Natural killer cell (primary cell): ENCODE measurements around the gene ARPC5L. TPM values are rescaled to one million over a fixed set of nuclear protein-coding genes. Genes with fewer than 3 reads are reported as not detected.

Source experiments
- ATAC-seq, 3 donors: fragments of 150-1000 bp in 2 of 3; fragments of 200-7000 bp in 1 of 3; cut with Tn5 transposase; 1 replicate in 1 of 3; 2 replicates in 2 of 3; pipeline ENCODE4 v1.10.0; 2021; ENCODE audit warnings: mild to moderate bottlenecking in 2 of 3, moderate library complexity in 2 of 3
- DNase-seq, 2 donors: peaks; one replicate each; pipeline versions ENCODE4 v3.0.0 to v3.0.0-alpha.2; 2013 to 2021; ENCODE audit warnings: mixed read lengths in 1 of 2
- H3K27ac ChIP-seq: one replicate; pipeline ENCODE4 v1.5.1; 2013; ENCODE audit warnings: mild to moderate bottlenecking, low read length
- H3K27me3 ChIP-seq: one replicate; pipeline ENCODE4 v1.6.1; 2013; ENCODE audit warnings: low read length; ENCODE audit not compliant: control insufficient read depth, insufficient read depth
- H3K36me3 ChIP-seq: one replicate; pipeline ENCODE4 v1.6.1; 2013; ENCODE audit warnings: low read length; ENCODE audit not compliant: control insufficient read depth, insufficient read depth
- H3K4me1 ChIP-seq: one replicate; pipeline ENCODE4 v1.6.1; 2013; ENCODE audit warnings: low read length; ENCODE audit not compliant: control insufficient read depth, insufficient read depth
- H3K4me3 ChIP-seq: one replicate; pipeline ENCODE4 v1.5.1; 2013; ENCODE audit warnings: low read length
- H3K9me3 ChIP-seq: one replicate; pipeline ENCODE4 v1.6.1; 2013; ENCODE audit warnings: low read length; ENCODE audit not compliant: control insufficient read depth, insufficient read depth
- H3K27ac Mint-ChIP-seq, 2 donors: one replicate each; pipeline ENCODE4 v1.8.0; 2022; ENCODE audit warnings: mild to moderate bottlenecking in 2 of 2, mixed read lengths in 2 of 2, moderate library complexity in 1 of 2
- H3K27me3 Mint-ChIP-seq, 2 donors: one replicate each; pipeline ENCODE4 v1.8.0; 2022; ENCODE audit warnings: low read depth in 2 of 2, mixed read lengths in 2 of 2
- H3K36me3 Mint-ChIP-seq: one replicate; pipeline ENCODE4 v1.8.0; 2022; ENCODE audit warnings: mixed read lengths
- H3K4me1 Mint-ChIP-seq, 2 donors: one replicate each; pipeline ENCODE4 v1.8.0; 2022; ENCODE audit warnings: mixed read lengths in 2 of 2
- H3K4me3 Mint-ChIP-seq: one replicate; pipeline ENCODE4 v1.8.0; 2022; ENCODE audit warnings: mild to moderate bottlenecking, moderate library complexity, mixed read lengths
- H3K9me3 Mint-ChIP-seq, 2 donors: one replicate each; pipeline ENCODE4 v1.8.0; 2022; ENCODE audit warnings: mixed read lengths in 2 of 2
- WGBS: methylation state at CpG from one replicate; pipeline ENCODE4 v1.1.7; 2013; ENCODE audit warnings: missing lambda C conversion rate; ENCODE audit not compliant: insufficient coverage; 5-methylcytosine and 5-hydroxymethylcytosine counted together
- intact Hi-C: fragments of 100-400 bp; cut with micrococcal nuclease; formaldehyde crosslinking; loops from one replicate; pipeline ENCODE4 v1.14.2; 2022
- total RNA-seq, 4 donors: library from RNA; stranded (reverse); fragments of 120-200 nt in 1 of 4; gene quantifications; one replicate each; pipeline versions ENCODE4 v1.2.3 to v1.2.4, GENCODE V29; 2013 to 2022
- TF ChIP-seq, protein P1 (sequence below): fragments of 200-600 bp; IDR thresholded peaks from one replicate; pipeline ENCODE4 v1.8.0; 2022; ENCODE audit warnings: antibody characterized with exemption

ARPC5L gene
- total RNA-seq, 3 donors from 2014 or later (not counting 1 experiment from before 2014, with no cell fraction given), result 131 to 169 (median 139) TPM

DNA sequence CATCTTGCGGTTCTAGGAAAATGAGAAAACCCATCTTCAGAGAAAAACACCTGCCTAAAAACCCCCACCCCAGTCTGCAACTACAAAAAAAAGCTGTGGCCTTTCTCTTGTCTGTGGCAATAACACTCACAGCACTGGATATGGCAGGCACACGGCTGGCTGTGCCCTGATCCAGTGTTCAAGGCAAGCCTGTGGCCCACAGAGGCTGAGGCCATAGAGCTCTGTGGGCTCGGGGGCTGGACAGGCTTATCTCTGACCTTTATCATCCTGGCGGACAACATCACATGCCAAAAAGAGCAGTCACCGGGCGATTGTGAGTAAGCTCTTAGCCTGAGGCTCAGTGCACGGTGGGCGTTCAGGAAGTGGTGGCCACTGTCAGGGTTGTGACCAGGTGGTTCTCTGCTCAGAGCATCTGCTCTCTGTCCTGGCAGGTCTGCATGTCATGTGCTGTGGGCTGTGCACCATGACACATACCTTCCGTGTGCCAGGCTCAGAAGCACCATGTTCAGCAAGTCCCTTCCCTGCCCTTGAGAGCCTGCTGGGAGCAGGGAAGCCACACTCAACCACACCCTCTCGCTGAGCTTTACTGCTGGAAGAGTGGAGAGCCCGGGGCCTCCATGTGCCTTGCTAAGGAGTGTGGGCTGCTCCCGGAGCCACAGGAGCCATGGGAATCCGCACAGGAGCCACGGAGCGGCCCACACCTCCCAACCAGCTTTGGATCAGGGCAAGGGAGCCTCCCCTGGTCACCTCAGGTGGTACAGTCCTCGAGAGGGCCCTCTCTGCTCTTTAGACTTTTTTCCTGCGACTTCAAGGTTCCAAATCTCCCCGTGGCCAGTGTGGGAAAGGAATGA, 43.3 kb upstream of the ARPC5L start:
- H3K36me3 Mint-ChIP-seq, result no peaks in the 10 kb centered on the region
- no peak overlapping the region for H3K4me3 ChIP-seq
- H3K27ac Mint-ChIP-seq, result no peak overlapping the region
- intact Hi-C loops, result no loop called here
- ATAC-seq (no peak), DNase-seq (no peak)
- no peaks in the 10 kb centered on the region for H3K4me1 Mint-ChIP-seq
- H3K27ac ChIP-seq, result no peak overlapping the region
- H3K27me3 ChIP-seq, result no peaks in the 10 kb centered on the region
- no peaks in the 10 kb centered on the region for H3K9me3 Mint-ChIP-seq
- H3K4me3 Mint-ChIP-seq, result no peak overlapping the region
- TF ChIP-seq, protein P1, sequence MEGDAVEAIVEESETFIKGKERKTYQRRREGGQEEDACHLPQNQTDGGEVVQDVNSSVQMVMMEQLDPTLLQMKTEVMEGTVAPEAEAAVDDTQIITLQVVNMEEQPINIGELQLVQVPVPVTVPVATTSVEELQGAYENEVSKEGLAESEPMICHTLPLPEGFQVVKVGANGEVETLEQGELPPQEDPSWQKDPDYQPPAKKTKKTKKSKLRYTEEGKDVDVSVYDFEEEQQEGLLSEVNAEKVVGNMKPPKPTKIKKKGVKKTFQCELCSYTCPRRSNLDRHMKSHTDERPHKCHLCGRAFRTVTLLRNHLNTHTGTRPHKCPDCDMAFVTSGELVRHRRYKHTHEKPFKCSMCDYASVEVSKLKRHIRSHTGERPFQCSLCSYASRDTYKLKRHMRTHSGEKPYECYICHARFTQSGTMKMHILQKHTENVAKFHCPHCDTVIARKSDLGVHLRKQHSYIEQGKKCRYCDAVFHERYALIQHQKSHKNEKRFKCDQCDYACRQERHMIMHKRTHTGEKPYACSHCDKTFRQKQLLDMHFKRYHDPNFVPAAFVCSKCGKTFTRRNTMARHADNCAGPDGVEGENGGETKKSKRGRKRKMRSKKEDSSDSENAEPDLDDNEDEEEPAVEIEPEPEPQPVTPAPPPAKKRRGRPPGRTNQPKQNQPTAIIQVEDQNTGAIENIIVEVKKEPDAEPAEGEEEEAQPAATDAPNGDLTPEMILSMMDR, result no peak
- H3K36me3 ChIP-seq, result no peaks in the 10 kb centered on the region
- no peaks in the 10 kb centered on the region for H3K4me1 ChIP-seq
- H3K27me3 Mint-ChIP-seq, result peaks cover 0 to 6% of the 10 kb centered on the region in 2 donors
- WGBS, result 53% methylated on average over 18 of the region's 18 CpGs
- no peaks in the 10 kb centered on the region for H3K9me3 ChIP-seq

DNA sequence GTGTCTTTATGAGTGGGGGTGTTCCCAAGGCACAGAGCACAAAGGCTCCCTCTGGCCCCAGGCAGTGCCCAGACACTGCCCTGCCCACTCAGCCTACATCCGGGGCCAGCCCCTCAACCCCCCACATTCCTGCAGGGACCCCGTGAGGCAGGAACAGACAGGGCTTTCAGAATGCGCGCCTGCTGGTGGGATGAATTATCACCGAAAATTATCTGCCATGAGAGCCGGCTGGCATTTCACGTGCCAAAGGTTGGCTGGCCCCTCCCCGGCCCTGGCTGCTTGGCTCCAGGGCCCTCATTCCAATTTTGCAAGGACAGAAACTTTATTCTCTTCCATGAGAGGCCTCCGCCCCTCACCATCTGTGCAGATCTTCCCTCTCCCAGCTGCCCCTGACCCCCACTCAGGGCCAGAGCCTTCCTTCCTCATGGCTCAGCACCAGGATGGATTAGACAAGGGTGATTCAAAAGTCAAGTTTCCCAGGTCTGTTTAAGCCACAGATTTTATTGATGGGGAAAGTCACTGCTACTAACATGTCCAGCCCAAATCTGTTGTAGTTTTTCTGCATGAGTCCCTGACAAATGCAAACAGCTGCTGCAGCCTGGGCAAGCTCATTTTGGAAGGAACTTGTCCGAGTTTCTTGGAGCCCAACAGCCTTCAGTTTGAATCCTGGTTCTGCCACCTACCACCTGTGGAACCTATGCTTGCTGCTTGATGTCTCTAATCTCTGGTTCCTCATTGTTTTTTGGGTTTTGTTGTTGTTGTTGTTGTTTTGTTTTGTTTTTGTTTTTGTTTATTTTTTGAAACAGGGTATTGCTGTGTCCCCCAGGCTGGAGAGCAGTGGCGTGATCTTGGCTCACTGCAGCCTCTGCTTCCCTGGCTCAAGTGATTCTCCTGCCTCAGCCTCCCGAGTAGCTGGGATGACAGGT, 41.0 kb upstream of the ARPC5L start:
- Mint-ChIP-seq H3K27ac (no peak overlapping the region), H3K4me1 (no peaks in the 10 kb centered on the region), H3K4me3 (no peak overlapping the region), H3K9me3 (no peaks in the 10 kb centered on the region), H3K36me3 (no peaks in the 10 kb centered on the region), H3K27me3 (peaks cover 0 to 6% of the 10 kb centered on the region in 2 donors)
- no peaks in the 10 kb centered on the region for H3K4me1 ChIP-seq
- no peaks in the 10 kb centered on the region for H3K27me3 ChIP-seq
- H3K36me3 ChIP-seq, result no peaks in the 10 kb centered on the region
- intact Hi-C loops, result no loop called here
- ATAC-seq, result no peak
- TF ChIP-seq, protein P1, result no peak
- no peak overlapping the region for H3K4me3 ChIP-seq
- DNase-seq, result no peak
- WGBS, result 89% methylated on average over 12 of the region's 12 CpGs
- no peak overlapping the region for H3K27ac ChIP-seq
- no peaks in the 10 kb centered on the region for H3K9me3 ChIP-seq

DNA sequence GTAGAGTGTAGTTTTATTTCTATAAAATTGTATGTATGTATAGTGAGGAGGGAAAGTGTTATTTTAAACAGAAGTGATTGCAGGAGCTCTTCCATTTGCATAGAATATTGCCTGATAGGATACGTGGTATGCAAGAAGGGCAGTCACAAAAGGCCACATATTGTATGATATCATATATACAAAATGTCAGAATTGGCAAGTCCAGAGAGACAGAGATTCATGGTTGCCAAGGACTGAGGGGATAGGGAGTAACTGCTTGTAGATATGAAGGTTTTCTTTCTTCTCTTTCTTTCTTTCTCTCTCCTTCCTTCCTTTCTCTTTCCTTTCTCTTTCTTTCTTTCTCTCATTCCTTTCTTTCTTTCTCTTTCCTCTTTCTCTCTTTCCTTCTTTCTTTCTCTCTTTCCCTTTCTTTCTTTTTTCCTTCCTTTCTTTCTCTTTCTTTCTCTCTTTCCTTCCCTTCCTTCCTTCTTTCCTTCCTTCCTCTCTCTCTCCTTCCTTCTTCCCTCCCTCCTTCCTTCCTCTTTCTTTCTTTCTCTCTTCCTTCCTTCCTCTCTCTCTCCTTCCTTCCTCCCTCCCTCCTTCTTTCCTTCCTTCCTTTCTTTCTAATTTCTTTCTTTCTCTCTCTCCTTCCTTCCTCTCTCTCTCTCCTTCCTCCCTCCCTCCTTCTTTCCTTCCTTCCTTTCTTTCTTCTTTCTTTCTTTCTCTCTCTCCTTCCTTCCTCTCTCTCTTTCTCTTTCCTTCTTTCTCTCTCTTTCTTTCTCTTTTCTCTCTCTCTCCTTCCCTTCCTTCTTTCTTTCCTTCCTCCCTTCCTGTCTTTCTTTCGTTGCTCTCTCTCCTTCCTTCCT, 33.2 kb upstream of the ARPC5L start:
- 40% methylated on average over 2 of the region's 2 CpGs for WGBS
- Mint-ChIP-seq H3K27ac (no peak overlapping the region), H3K27me3 (peaks cover 0 to 3% of the 10 kb centered on the region in 2 donors), H3K4me1 (no peaks in the 10 kb centered on the region), H3K9me3 (no peaks in the 10 kb centered on the region), H3K4me3 (no peak overlapping the region), H3K36me3 (no peaks in the 10 kb centered on the region)
- ATAC-seq (no peak), DNase-seq (no peak)
- Histone ChIP-seq H3K4me3 (no peak overlapping the region), H3K27me3 (no peaks in the 10 kb centered on the region), H3K9me3 (no peaks in the 10 kb centered on the region), H3K36me3 (no peaks in the 10 kb centered on the region), H3K4me1 (no peaks in the 10 kb centered on the region), H3K27ac (no peak overlapping the region)
- TF ChIP-seq, protein P1, result no peak
- intact Hi-C loops, result no loop called here
